Stimulated activated CD8-positive, alpha-beta memory T cell treated with anti-CD3 and anti-CD28 coated beads, Interleukin-7, amount 100 ng/mL, for 48 hours (primary cell): ENCODE measurements around the gene ADAMTSL4.
"Not testable (repeated sequence)": the region's sequence is repeated elsewhere in the genome, so short reads cannot be mapped to it uniquely, and the experiment has no call there.

ENCODE experiments used
- DNase-seq, 2 donors: peaks; one replicate each; pipeline ENCODE4 v3.0.0-alpha.2; 2020; ENCODE audit warnings: low read depth in 1 of 2; ENCODE audit errors: extremely low read depth in 1 of 2

Gene ADAMTSL4

GRCh38 chr1:150581437-150581836 lies 32.2 kb downstream of the ADAMTSL4 start:
- DNase-seq = not testable (repeated sequence)

GRCh38 chr1:150581962-150582361 lies 32.8 kb downstream of the ADAMTSL4 start:
- DNase-seq = not testable (repeated sequence)

DNA sequence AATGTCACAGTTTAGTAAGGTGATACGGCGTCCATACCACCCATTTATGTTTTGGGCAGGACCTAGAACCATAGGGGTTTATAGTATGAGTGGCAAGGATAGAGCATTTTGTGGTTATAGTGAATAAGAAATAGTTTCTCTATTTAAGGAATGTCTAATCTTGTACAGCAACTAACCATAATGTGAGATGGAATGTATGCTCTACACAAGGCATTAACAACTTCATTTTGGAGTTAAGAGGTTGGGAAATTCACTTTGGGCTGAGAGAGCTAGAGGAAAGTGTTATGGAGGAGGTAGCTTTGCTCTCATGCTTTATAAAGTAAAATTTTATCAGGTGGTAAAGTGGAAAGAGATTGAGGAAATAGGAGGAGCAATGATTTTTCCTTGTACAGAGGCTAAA lies 33.2 kb downstream of the ADAMTSL4 start:
- no peak for DNase-seq

DNA sequence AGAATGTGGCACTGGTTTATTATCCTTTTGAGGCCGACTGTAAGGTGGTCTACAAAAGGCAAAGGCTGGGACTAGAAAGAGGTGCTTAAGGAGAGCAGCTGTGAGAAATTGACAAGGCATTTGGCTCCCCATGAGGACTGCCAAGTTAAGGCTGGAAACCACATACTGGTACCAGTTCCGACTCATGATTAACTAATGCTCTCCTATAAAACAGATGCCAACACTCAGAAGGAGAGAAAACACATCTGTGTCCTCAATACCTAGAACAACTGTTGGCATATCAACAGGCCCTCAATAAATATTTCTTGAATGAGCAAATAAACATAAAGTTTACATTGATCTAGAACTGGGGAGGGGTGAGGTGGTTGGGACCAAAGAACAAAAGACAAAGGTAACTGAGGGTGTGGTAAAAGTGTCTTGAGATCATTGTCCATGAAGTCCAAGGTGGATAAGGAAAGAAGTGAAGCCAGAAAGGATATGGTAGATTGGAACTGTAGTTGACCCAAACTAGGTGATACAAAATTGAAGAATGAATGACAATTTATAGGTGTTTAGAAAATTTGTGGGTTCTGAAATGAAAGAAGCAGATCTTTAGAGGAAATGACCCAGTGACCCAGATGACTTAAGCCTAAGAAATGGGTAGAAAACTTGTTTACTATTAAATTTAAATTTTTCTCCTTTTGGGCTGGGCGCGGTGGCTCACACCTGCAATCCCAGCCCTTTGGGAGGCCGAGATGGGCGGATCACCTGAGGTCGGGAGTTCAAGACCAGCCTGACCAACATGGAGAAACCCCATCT lies 47.1 kb downstream of the ADAMTSL4 start:
- DNase-seq = no peak

- no peak for DNase-seq
Observed at GRCh38 chr1:150596976-150597375, 47.8 kb downstream of the ADAMTSL4 start.

DNA sequence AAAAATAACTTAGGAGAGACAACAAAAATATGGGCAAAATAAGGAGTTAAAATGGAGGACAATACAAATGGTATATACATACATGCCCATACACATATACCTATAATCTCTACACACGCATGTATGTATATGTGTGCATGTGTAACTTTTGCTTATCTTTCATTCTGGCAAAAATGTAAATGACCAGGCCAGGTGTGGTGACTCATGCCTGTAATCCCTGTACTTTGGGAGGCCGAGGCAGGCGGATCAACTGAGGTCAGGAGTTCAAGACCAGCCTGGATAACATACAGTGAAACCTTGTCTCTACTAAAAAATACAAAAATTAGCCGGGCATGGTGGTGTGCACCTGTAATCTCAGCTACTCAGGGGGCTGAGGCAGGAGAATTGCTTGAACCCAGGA lies 49.1 kb downstream of the ADAMTSL4 start:
- DNase-seq = not testable (repeated sequence)

DNA sequence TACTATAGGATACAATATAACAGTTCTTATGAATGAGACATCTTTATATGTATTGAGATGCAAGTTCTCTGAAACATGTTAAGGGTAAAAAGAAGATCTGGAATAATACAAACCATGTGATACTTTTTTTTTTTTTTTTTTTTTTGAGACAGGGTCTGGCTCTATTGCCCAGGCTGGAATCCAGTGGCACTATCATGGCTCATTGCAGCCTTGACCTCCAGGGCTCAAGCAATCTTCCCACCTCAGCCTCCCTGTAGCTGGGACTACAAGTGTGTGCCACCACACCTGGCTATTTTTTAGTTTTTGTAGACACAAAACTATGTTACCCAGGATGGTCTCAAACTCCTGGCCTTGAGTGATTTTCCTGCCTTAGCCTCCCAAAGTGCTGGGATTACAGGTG lies 52.3 kb downstream of the ADAMTSL4 start:
- no peak for DNase-seq

- DNase-seq = not testable (repeated sequence)
Observed at GRCh38 chr1:150602372-150602771, 53.2 kb downstream of the ADAMTSL4 start.

DNA sequence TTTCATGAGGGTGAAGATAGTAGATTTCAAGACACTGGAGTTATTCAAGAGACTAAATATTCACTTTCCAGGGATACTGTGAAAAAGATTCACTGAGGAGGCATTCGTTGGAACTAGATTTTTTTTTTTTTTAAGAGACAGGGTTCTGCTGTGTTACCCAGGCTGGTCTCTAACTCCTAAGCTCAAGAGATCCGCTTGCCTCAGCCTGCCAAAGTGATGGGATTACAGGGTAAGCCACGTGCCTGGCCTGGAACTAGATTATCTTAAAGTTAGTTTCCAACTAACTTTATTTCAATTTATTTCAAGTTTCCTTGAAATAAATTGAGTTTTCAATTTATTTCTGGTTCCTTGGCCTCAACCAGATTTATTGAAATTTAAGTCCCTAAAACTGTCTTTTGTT lies 54.5 kb downstream of the ADAMTSL4 start:
- DNase-seq = no peak

DNA sequence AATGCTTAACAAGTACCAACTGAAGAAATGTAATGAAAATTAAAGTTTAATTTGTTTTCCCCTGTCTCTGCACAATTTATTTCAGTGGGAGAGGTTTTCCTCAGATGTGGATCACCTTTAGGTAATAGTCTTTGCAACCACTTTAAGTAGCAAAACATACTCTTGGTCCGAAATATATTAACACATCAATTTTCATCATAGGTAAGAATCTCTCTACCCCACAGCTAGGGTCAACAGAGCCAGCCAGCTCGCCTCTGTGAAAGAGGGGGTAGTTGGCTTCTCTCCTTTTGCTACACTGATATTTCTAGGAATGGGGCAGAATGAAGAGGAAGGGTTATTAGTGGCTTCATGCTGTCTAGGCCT lies 55.0 kb downstream of the ADAMTSL4 start:
- no peak for DNase-seq

DNA sequence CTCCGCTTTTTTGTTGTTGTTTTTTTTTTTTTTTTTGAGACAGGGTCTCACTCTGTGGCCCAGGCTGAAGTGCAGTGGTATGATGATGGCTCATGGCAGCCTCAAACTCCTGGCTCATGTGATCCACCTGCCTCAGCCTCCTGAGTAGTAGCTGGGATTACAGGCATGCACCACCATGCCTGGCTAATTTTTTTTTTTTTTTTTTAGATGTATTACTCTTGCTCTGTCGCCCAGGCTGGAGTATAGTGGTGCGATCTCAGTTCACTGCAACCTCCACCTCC lies 56.2 kb downstream of the ADAMTSL4 start:
- DNase-seq = not testable (repeated sequence)

- no peak for DNase-seq
Observed at GRCh38 chr1:150606463-150607142, 57.4 kb downstream of the ADAMTSL4 start.

DNA sequence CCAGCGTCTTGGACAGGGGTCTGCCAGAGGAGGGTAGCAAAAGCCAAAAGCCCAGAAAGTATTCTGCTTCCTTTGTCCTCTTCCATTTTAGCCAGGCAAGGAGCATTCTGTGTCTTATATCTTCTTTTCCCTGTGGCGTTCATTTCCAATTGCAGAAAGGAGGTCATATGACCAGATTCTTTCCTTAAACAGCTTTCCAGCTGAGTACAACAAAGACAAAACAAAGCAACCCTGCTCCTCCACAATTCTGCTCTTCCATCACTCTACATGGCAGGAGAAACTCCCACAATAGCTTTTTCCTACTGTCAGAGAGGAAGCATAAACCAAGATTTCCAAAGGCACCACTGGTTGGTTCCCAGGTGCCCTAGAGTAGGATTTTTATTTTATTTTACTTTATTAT lies 60.5 kb downstream of the ADAMTSL4 start:
- no peak for DNase-seq
